Stimulated activated CD4-positive, alpha-beta T cell treated with anti-CD3 and anti-CD28 coated beads, Interleukin-4, amount 100 ng/mL, for 1 hour (primary cell): Measurements from ENCODE around the gene MALSU1.

Experiments used
- DNase-seq: peaks from one replicate; pipeline ENCODE4 v3.0.0-alpha.2; 2020

MALSU1 gene

GRCh38 chr7:23298885-23299769 lies at the start of gene MALSU1:
Gene MALSU1, plus strand, starts transcription at chr7:23299339. Its CDS starts 14 bp downstream, at chr7:23299353.
- peak; percentile 98 for DNase-seq

GRCh38 chr7:23249486-23249885 lies 49.7 kb upstream of the MALSU1 start:
- no peak for DNase-seq

GRCh38 chr7:23254051-23254681 lies 45.0 kb upstream of the MALSU1 start:
- DNase-seq, result no peak

GRCh38 chr7:23256731-23257130 lies 42.4 kb upstream of the MALSU1 start:
- DNase-seq, result no peak

- DNase-seq, result no peak
Measured at GRCh38 chr7:23260371-23260770, 38.8 kb upstream of the MALSU1 start.

GRCh38 chr7:23261843-23262452 lies 37.2 kb upstream of the MALSU1 start:
- peak; percentile 58 for DNase-seq

- DNase-seq, result no peak
Measured at GRCh38 chr7:23264916-23265458, 34.2 kb upstream of the MALSU1 start.

- DNase-seq, result no peak
Measured at GRCh38 chr7:23266918-23267317, 32.2 kb upstream of the MALSU1 start.

- DNase-seq, result no peak
Measured at GRCh38 chr7:23267357-23267756, 31.8 kb upstream of the MALSU1 start.

- DNase-seq, result no peak
Measured at GRCh38 chr7:23268167-23268566, 31.0 kb upstream of the MALSU1 start.

GRCh38 chr7:23268746-23269145 lies 30.4 kb upstream of the MALSU1 start:
- DNase-seq, result no peak

- DNase-seq, result no peak
Measured at GRCh38 chr7:23272275-23272674, 26.9 kb upstream of the MALSU1 start.

- peak; percentile 95 for DNase-seq
Measured at GRCh38 chr7:23273141-23273599, 26.0 kb upstream of the MALSU1 start.

- DNase-seq, result no peak
Measured at GRCh38 chr7:23275912-23276311, 23.2 kb upstream of the MALSU1 start.

GRCh38 chr7:23276376-23276775 lies 22.8 kb upstream of the MALSU1 start:
- DNase-seq, result no peak

GRCh38 chr7:23276947-23277346 lies 22.2 kb upstream of the MALSU1 start:
- DNase-seq, result no peak

- DNase-seq, result no peak
Measured at GRCh38 chr7:23277359-23277989, 21.7 kb upstream of the MALSU1 start.

- DNase-seq, result no peak
Measured at GRCh38 chr7:23279819-23280525, 19.2 kb upstream of the MALSU1 start.

GRCh38 chr7:23283086-23283485 lies 16.1 kb upstream of the MALSU1 start:
- no peak for DNase-seq

- DNase-seq, result no peak
Measured at GRCh38 chr7:23284871-23285270, 14.3 kb upstream of the MALSU1 start.

- no peak for DNase-seq
Measured at GRCh38 chr7:23285657-23286646, 13.2 kb upstream of the MALSU1 start.
